ENCODE data around the gene OLFM1. TPM values are rescaled to one million over a fixed set of nuclear protein-coding genes. Genes with fewer than 3 reads are reported as not detected.

Gene OLFM1
- total RNA-seq, 1 donor from 2014 or later = not detected

- no peak for DNase-seq (ENCODE audit: low read depth)
These were observed 80.6 kb downstream of the OLFM1 start for GRCh38 chr9:135167849-135168655.

GRCh38 chr9:135169709-135170226 lies 82.3 kb downstream of the OLFM1 start:
- no peak for DNase-seq (ENCODE audit: low read depth)

- DNase-seq (ENCODE audit: low read depth) = no peak
These were observed 83.1 kb downstream of the OLFM1 start for GRCh38 chr9:135170535-135170934.

Other genes starting within 250 kb of the OLFM1 start
- not detected in 2 replicates for gene FCN2, start 206.9 kb upstream of the OLFM1 start, total RNA-seq
- not detected in 2 replicates for gene FCN1, start 169.8 kb upstream of the OLFM1 start, total RNA-seq

All from myocyte (in vitro differentiated cells).